Measurements from ENCODE around the gene IL11.

The IL11 gene

GRCh38 chr19:55316646-55317045, 53.6 kb downstream of the IL11 start:
- no peak overlapping the region for H3K27ac ChIP-seq
- H3K4me3 ChIP-seq = no peak overlapping the region
- TF ChIP-seq CTCF (IDR thresholded peaks at IDR 0.05) = no peak
- DNase-seq (ENCODE audit: low spot score) = no peak

DNA sequence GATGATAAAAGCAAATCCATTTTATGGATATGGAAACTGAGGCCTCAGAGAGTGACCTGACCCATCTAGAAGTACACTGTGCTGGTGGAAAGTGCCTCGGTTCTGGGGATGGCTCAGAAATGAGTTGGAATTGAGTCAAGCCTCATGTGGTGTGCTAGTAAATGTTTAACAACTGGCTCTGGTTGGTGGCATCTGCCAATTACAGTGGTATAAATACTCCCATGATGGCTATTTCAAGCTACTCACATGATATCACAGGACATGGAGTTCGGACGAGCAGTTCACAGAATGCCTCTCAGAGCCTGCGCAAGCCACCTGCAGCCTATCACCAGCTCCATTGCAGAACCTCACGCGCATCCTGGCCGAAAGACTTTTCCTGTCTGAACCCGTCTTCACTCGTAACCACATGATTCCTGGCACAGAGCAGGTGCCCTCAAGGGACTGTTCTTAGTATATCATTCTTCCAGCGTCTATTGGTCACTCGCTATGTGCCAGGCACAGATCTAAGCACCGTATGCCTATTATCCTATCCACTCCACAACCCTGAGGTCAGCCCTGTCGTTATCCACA, 54.2 kb downstream of the IL11 start:
- H3K4me3 ChIP-seq = no peak overlapping the region
- no peak overlapping the region for H3K27ac ChIP-seq
- TF ChIP-seq CTCF (IDR thresholded peaks at IDR 0.05) = no peak
- DNase-seq (ENCODE audit: low spot score) = no peak

- DNase-seq (ENCODE audit: low spot score) = no peak
- TF ChIP-seq CTCF (IDR thresholded peaks at IDR 0.05) = no peak
Observed at GRCh38 chr19:55314396-55314795, 55.9 kb downstream of the IL11 start.

More at GRCh38 chr19:55314396-55314795, 55.9 kb downstream of the IL11 start:
- H3K27ac ChIP-seq = no peak overlapping the region
- no peak overlapping the region for H3K4me3 ChIP-seq
